Loucy (cell line): Measurements from ENCODE around the gene BAG3.
A peak's percentile ranks its signal among the peaks of the same experiment; 100 is the strongest.

Experiments
- H2AFZ ChIP-seq: fragments of 200-600 bp; sonication (generic); 2 replicates; pipeline ENCODE4 v1.6.0; 2016; ENCODE audit warnings: antibody characterized with exemption, mild to moderate bottlenecking, low read length, moderate library complexity
- H3F3A ChIP-seq: fragments of 200-600 bp; 2 replicates; pipeline ENCODE4 v1.6.0; 2016; ENCODE audit warnings: antibody characterized with exemption, low read depth, mild to moderate bottlenecking
- H3K27me3 ChIP-seq: fragments of 200-600 bp; sonication (generic); 2 replicates; pipeline ENCODE4 v1.6.1; 2014; ENCODE audit warnings: low read length, mild to moderate bottlenecking; ENCODE audit not compliant: insufficient read depth, poor library complexity, severe bottlenecking
- H3K36me3 ChIP-seq: fragments of 200-600 bp; sonication (generic); 2 replicates; pipeline ENCODE4 v1.6.1; 2016; ENCODE audit warnings: low read length; ENCODE audit not compliant: insufficient read depth
- H3K4me1 ChIP-seq: fragments of 200-600 bp; sonication (generic); 2 replicates; pipeline ENCODE4 v1.5.1; 2014; ENCODE audit warnings: low read length, mild to moderate bottlenecking; ENCODE audit not compliant: insufficient read depth, poor library complexity, severe bottlenecking
- H3K4me2 ChIP-seq: fragments of 200-600 bp; sonication (generic); 2 replicates; pipeline ENCODE4 v1.6.0; 2014; ENCODE audit warnings: antibody characterized with exemption, low read length, low read depth, mild to moderate bottlenecking; ENCODE audit not compliant: poor library complexity, severe bottlenecking
- H3K4me3 ChIP-seq: fragments of 200-600 bp; sonication (generic); 2 replicates; pipeline ENCODE4 v1.5.1; 2014; ENCODE audit warnings: low read length, mild to moderate bottlenecking, mixed read lengths; ENCODE audit not compliant: poor library complexity, severe bottlenecking
- H3K79me2 ChIP-seq: fragments of 200-600 bp; sonication (generic); 2 replicates; pipeline ENCODE4 v1.6.1; 2014; ENCODE audit warnings: low read length; ENCODE audit not compliant: insufficient read depth
- H3K9ac ChIP-seq: fragments of 200-600 bp; sonication (generic); 2 replicates; pipeline ENCODE4 v1.6.0; 2014; ENCODE audit warnings: mild to moderate bottlenecking, low read depth, low read length, moderate library complexity; ENCODE audit not compliant: poor library complexity, severe bottlenecking
- H3K9me2 ChIP-seq: fragments of 200-600 bp; sonication (generic); replicated peaks from 2 replicates; pipeline ENCODE4 v1.6.1; 2016; ENCODE audit warnings: low read depth, low read length, mixed read lengths
- H3K9me3 ChIP-seq: fragments of 200-600 bp; sonication (generic); 2 replicates; pipeline ENCODE4 v1.6.1; 2014; ENCODE audit warnings: mild to moderate bottlenecking, antibody characterized with exemption, low read length, low read depth; ENCODE audit not compliant: insufficient read depth
- H4K20me1 ChIP-seq: fragments of 200-600 bp; sonication (generic); 2 replicates; pipeline ENCODE4 v1.6.0; 2014; ENCODE audit warnings: antibody characterized with exemption, low read length, mild to moderate bottlenecking; ENCODE audit not compliant: insufficient read depth, poor library complexity, severe bottlenecking
- EZH2phosphoT487 ChIP-seq: fragments of 200-600 bp; IDR thresholded peaks from 2 replicates; pipeline ENCODE4 v1.6.1; 2018; ENCODE audit warnings: antibody characterized with exemption, mild to moderate bottlenecking, moderate library complexity, borderline replicate concordance
- TF ChIP-seq, protein P1 (sequence below): fragments of 200-600 bp; sonication (generic); conservative IDR thresholded peaks from 2 replicates; pipeline ENCODE4 v1.5.1; 2014; ENCODE audit warnings: mild to moderate bottlenecking, antibody characterized with exemption, low read length

BAG3 gene

DNA sequence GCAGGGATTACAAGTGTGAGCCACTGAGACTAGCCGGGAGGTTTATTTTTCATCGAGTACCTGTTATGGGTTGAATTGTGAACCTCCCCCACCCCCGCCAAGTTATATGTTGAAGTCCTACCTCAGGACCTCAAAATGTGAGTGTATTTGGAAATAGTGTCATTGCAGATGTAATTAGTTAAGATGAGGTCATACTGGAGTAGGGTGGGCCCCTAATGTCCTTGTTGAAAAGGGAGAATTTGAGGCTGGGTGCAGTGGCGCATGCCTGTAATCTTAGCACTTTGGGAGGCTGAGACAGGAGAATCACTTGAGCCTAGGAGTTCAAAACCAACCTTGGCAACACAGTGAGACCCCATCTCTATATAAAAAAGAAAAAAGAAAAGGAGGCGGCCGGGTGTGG lies 10.8 kb upstream of the BAG3 start:
- Histone ChIP-seq H3K27me3 (no peaks in the 10 kb centered on the region), H3K79me2 (no peaks in the 10 kb centered on the region), H3F3A (no peaks in the 10 kb centered on the region), H3K4me2 (no peak overlapping the region), H3K9ac (no peak overlapping the region), H4K20me1 (no peaks in the 10 kb centered on the region), H3K4me1 (no peaks in the 10 kb centered on the region), H3K4me3 (no peak overlapping the region), H3K9me3 (no peaks in the 10 kb centered on the region), H2AFZ (no peak overlapping the region), H3K36me3 (no peaks in the 10 kb centered on the region), H3K9me2 (no peaks in the 10 kb centered on the region)
- TF ChIP-seq EZH2phosphoT487 = no peak
- TF ChIP-seq, protein P1, sequence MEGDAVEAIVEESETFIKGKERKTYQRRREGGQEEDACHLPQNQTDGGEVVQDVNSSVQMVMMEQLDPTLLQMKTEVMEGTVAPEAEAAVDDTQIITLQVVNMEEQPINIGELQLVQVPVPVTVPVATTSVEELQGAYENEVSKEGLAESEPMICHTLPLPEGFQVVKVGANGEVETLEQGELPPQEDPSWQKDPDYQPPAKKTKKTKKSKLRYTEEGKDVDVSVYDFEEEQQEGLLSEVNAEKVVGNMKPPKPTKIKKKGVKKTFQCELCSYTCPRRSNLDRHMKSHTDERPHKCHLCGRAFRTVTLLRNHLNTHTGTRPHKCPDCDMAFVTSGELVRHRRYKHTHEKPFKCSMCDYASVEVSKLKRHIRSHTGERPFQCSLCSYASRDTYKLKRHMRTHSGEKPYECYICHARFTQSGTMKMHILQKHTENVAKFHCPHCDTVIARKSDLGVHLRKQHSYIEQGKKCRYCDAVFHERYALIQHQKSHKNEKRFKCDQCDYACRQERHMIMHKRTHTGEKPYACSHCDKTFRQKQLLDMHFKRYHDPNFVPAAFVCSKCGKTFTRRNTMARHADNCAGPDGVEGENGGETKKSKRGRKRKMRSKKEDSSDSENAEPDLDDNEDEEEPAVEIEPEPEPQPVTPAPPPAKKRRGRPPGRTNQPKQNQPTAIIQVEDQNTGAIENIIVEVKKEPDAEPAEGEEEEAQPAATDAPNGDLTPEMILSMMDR = no peak

DNA sequence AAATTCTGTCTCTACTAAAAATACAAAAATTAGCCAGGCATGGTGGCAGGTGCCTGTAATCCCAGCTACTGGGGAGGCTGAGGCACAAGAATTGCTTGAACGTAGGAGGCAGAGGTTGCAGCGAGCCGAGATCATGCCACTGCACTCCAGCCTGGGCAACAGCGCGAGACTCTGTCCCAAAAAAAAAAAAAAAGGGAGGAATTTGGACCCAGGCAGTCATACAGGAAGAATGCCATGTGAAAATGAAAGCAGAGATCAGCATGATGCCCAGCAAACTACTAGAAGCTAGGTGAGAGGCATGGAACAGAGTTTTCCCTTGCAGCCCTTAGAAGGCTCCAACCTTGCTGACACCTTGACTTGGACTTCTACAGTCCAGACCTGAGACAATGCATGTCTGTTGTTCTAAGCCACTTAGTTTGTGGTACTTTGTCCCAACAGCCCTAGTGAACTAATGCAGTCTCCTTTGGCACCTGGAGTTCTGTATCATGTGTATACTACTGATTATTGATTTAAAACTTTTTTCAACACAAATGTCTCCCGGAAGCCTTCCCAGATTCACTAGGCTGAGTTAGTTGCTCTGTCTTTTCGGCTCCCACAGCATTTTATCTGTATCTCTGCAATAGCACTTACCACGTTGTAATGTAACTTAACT lies 10.2 kb upstream of the BAG3 start:
- H2AFZ ChIP-seq = peak overlapping the region; percentile 12; the same call in 1 of the 2 replicates
- no peaks in the 10 kb centered on the region for H3K9me2 ChIP-seq
- no peak overlapping the region for H3K4me3 ChIP-seq
- H3K4me2 ChIP-seq = no peak overlapping the region
- no peaks in the 10 kb centered on the region for H3K27me3 ChIP-seq
- H3K79me2 ChIP-seq = no peaks in the 10 kb centered on the region
- TF ChIP-seq, protein P1 = no peak
- no peak for TF ChIP-seq EZH2phosphoT487
- no peaks in the 10 kb centered on the region for H4K20me1 ChIP-seq
- no peaks in the 10 kb centered on the region for H3K36me3 ChIP-seq
- no peaks in the 10 kb centered on the region for H3F3A ChIP-seq
- H3K9ac ChIP-seq = no peak overlapping the region
- no peaks in the 10 kb centered on the region for H3K9me3 ChIP-seq
- H3K4me1 ChIP-seq = no peaks in the 10 kb centered on the region

DNA sequence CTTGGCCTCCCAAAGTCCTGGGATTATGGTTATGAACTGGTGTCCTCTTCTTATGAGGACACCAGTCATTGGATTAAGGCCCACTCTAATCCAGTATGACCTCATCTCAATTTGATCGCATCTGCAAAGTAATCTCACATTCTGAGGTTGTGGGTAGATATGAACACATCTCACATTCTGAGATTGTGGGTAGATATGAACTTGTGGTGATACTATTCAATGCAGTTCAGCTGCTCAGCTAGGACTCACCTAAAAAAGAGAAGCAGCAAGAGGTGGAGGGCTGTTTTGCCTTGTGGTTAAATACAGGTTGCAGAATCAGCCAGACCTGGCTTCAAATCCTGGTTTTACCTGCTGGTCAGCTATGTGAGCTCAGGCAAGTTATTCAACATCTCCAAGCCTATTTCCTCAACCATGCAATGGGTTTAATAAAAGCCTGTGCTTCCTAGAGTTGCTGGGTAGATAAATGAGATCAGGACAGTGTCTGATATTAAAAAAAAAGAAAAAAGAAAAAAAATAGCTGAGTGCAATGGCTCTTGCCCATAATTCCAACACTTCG lies 8.5 kb upstream of the BAG3 start:
- TF ChIP-seq, protein P1 = no peak
- no peak for TF ChIP-seq EZH2phosphoT487
- no peaks in the 10 kb centered on the region for H3K9me2 ChIP-seq
- H2AFZ ChIP-seq = no peak overlapping the region
- no peak overlapping the region for H3K9ac ChIP-seq
- H3K27me3 ChIP-seq = no peaks in the 10 kb centered on the region
- no peak overlapping the region for H3K4me2 ChIP-seq
- H3K79me2 ChIP-seq = no peaks in the 10 kb centered on the region
- H3K4me1 ChIP-seq = no peaks in the 10 kb centered on the region
- no peak overlapping the region for H3K4me3 ChIP-seq
- no peaks in the 10 kb centered on the region for H3K9me3 ChIP-seq
- no peaks in the 10 kb centered on the region for H4K20me1 ChIP-seq
- no peaks in the 10 kb centered on the region for H3K36me3 ChIP-seq
- no peaks in the 10 kb centered on the region for H3F3A ChIP-seq
